ENCODE results near the gene SLC8A1.

DNA sequence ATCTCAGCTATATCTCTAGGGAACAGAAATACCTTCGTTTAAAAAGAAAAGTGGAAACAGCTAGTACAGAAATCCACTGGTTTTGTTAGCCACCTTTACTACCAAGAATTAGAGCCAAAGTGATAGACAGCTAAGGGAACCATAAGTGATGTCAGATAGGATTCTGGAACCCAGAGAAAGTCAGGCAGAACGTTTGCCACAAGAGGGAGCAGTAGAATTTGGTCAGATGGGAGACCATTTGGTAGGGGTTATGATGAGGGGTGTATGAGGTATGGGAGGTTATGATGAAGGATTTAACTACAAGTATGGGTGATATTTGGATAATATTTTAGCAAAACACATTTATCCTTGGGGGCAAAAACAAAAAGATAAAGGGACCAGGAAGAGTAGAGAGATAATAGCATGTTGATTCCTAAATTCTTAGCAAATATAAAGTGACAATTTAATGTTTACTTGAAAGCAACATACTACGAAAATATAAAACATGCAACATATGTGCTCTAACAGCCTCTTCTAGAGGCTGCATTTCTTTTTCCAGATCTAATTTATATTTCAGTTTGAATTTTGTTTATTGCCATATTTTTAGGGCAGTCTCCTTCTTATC is 3.3 kb downstream of the SLC8A1 start:
- TF ChIP-seq, protein P1, sequence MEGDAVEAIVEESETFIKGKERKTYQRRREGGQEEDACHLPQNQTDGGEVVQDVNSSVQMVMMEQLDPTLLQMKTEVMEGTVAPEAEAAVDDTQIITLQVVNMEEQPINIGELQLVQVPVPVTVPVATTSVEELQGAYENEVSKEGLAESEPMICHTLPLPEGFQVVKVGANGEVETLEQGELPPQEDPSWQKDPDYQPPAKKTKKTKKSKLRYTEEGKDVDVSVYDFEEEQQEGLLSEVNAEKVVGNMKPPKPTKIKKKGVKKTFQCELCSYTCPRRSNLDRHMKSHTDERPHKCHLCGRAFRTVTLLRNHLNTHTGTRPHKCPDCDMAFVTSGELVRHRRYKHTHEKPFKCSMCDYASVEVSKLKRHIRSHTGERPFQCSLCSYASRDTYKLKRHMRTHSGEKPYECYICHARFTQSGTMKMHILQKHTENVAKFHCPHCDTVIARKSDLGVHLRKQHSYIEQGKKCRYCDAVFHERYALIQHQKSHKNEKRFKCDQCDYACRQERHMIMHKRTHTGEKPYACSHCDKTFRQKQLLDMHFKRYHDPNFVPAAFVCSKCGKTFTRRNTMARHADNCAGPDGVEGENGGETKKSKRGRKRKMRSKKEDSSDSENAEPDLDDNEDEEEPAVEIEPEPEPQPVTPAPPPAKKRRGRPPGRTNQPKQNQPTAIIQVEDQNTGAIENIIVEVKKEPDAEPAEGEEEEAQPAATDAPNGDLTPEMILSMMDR (conservative IDR thresholded peaks at IDR 0.05; ENCODE audit: low read length), result peak; percentile 88
- TF ChIP-seq EZH2phosphoT487 (IDR thresholded peaks at IDR 0.05; ENCODE audit: borderline replicate concordance), result no peak
